HCT116 (cell line): Measurements from ENCODE around the gene CRIP2. TPM values are rescaled to one million over a fixed set of nuclear protein-coding genes. Genes with fewer than 3 reads are reported as not detected.

ENCODE experiments used
- ATAC-seq: fragments of 200-7000 bp; cut with Tn5 transposase; 2 replicates; pipeline ENCODE4 v1.9.1; 2020; ENCODE audit warnings: mild to moderate bottlenecking, moderate library complexity
- BruUV-seq: library from RNA; stranded (reverse); fragments of 400-500 nt; replicated peaks from 2 replicates; lab custom pipeline; 2021; lab: Mats Ljungman, UMichigan
- CTCF ChIA-PET: fragments of 300-600 bp; sonication (Branson Sonifier 250); formaldehyde crosslinking; loops from one replicate; lab custom pipeline; 2021; ENCODE audit warnings: antibody characterized with exemption; lab: Charles Lee
- POLR2A ChIA-PET: fragments of 300-600, 350-600 bp; sonication (Branson Sonifier 250); formaldehyde crosslinking; loops from one replicate; lab custom pipeline; 2021; ENCODE audit warnings: antibody characterized with exemption; lab: Charles Lee
- RAD21 ChIA-PET, 2 experiments: fragments of 300-600 bp; sonication (Branson Sonifier 250); formaldehyde crosslinking; loops; one replicate each; lab custom pipeline; 2023; ENCODE audit warnings: low total read pairs in 2 of 2; ENCODE audit not compliant: uncharacterized antibody in 2 of 2, unreplicated experiment in 2 of 2, low non-redundant PET in 1 of 2; lab: Charles Lee
- DNase-seq: peaks from one replicate; pipeline ENCODE4 v3.0.0-alpha.2; 2010; ENCODE audit warnings: low read depth, low spot score
- H2AFZ ChIP-seq: fragments of 200-600 bp; shearing (Covaris generic), sonication (generic); 2 replicates; pipeline ENCODE4 v1.6.1; 2017; ENCODE audit warnings: low read depth, mixed run types, mixed read lengths, antibody characterized with exemption, low read length; ENCODE audit not compliant: poor library complexity, severe bottlenecking
- H3K27ac ChIP-seq: 2 replicates; pipeline ENCODE4 v1.5.1; 2012; ENCODE audit warnings: low read depth, low read length
- H3K27me3 ChIP-seq: fragments of 200-600 bp; sonication (generic); 2 replicates; pipeline ENCODE4 v1.6.1; 2016; ENCODE audit warnings: mixed run types, low read length, mixed read lengths; ENCODE audit not compliant: insufficient read depth
- H3K36me3 ChIP-seq, 2 experiments: fragments of 200-500 bp in 1 of 2; fragments of 200-600 bp in 1 of 2; sonication (Bioruptor generic) in 1 of 2; sonication (generic) in 1 of 2; 2 replicates each; pipeline versions ENCODE4 v1.5.1 to v1.6.1; 2014 to 2016; ENCODE audit warnings: low read length in 2 of 2, inconsistent platforms in 1 of 2, mixed read lengths in 1 of 2, mixed run types in 1 of 2; ENCODE audit not compliant: insufficient read depth in 2 of 2, control insufficient read depth in 1 of 2
- H3K4me1 ChIP-seq, 2 experiments: fragments of 200-600 bp in 1 of 2; sonication (generic) in 1 of 2; 2 replicates each; pipeline versions ENCODE4 v1.5.1 to v1.6.1; 2012 to 2017; ENCODE audit warnings: low read length in 2 of 2, inconsistent platforms in 1 of 2, mild to moderate bottlenecking in 1 of 2, mixed read lengths in 1 of 2, mixed run types in 1 of 2, moderate library complexity in 1 of 2; ENCODE audit not compliant: insufficient read depth in 2 of 2, control insufficient read depth in 1 of 2
- H3K4me2 ChIP-seq: fragments of 200-600 bp; sonication (generic); 2 replicates; pipeline ENCODE4 v1.6.1; 2017; ENCODE audit warnings: mixed run types, low read length, mixed read lengths
- H3K4me3 ChIP-seq, 2 experiments: fragments of 200-600 bp in 1 of 2; sonication (generic) in 1 of 2; replicated peaks in 1 of 2; 2 replicates each; pipeline ENCODE4 v1.5.1; 2011 to 2016; ENCODE audit warnings: low read length in 2 of 2, control low read depth in 1 of 2, low read depth in 1 of 2, mild to moderate bottlenecking in 1 of 2, mixed read lengths in 1 of 2, mixed run types in 1 of 2
- H3K79me2 ChIP-seq: fragments of 200-600 bp; sonication (generic); 2 replicates; pipeline ENCODE4 v1.6.1; 2017; ENCODE audit warnings: mild to moderate bottlenecking, mixed run types, low read length, moderate library complexity, mixed read lengths; ENCODE audit not compliant: insufficient read depth
- H3K9ac ChIP-seq: fragments of 200-600 bp; sonication (generic); 2 replicates; pipeline ENCODE4 v1.6.1; 2016; ENCODE audit warnings: low read length, mixed read lengths
- H3K9me2 ChIP-seq: fragments of 200-600 bp; sonication (generic), shearing (Covaris generic); 2 replicates; pipeline ENCODE4 v1.6.1; 2017; ENCODE audit warnings: mixed run types, mild to moderate bottlenecking, moderate library complexity; ENCODE audit not compliant: insufficient read depth
- H3K9me3 ChIP-seq, 2 experiments: fragments of 200-500 bp in 1 of 2; fragments of 200-600 bp in 1 of 2; sonication (Bioruptor generic) in 1 of 2; sonication (generic) in 1 of 2; 2 replicates each; pipeline ENCODE4 v1.6.1; 2014 to 2017; ENCODE audit warnings: low read length in 2 of 2, mixed read lengths in 2 of 2, inconsistent platforms in 1 of 2, low read depth in 1 of 2, mild to moderate bottlenecking in 1 of 2, mixed run types in 1 of 2, moderate library complexity in 1 of 2; ENCODE audit not compliant: control insufficient read depth in 1 of 2, insufficient read depth in 1 of 2
- H4K20me1 ChIP-seq: fragments of 200-600 bp; sonication (generic), shearing (Covaris generic); 2 replicates; pipeline ENCODE4 v1.6.1; 2017; ENCODE audit warnings: mixed run types, mild to moderate bottlenecking, moderate library complexity; ENCODE audit not compliant: insufficient read depth
- ATF3 ChIP-seq: IDR thresholded peaks from 2 replicates; pipeline ENCODE4 v1.6.1; 2012
- CEBPB ChIP-seq: IDR thresholded peaks from 2 replicates; pipeline ENCODE4 v1.6.1; 2012; ENCODE audit warnings: low read depth
- EZH2 ChIP-seq: fragments of 200-600 bp; sonication (generic); IDR thresholded peaks from 2 replicates; pipeline ENCODE4 v1.6.1; 2017; ENCODE audit warnings: antibody characterized with exemption, mixed run types
- JUND ChIP-seq: IDR thresholded peaks from 2 replicates; pipeline ENCODE4 v1.6.1; 2012
- POLR2A ChIP-seq: IDR thresholded peaks from 2 replicates; pipeline ENCODE4 v1.7.0; 2011; ENCODE audit warnings: borderline replicate concordance; ENCODE audit not compliant: insufficient read depth, insufficient read length; ENCODE audit errors: extremely low read depth
- POLR2AphosphoS5 ChIP-seq: IDR thresholded peaks from 2 replicates; pipeline ENCODE4 v1.6.1; 2011; ENCODE audit warnings: mild to moderate bottlenecking, low read depth, low read length, moderate library complexity
- RAD21 ChIP-seq: IDR thresholded peaks from 2 replicates; pipeline ENCODE4 v1.6.1; 2012; ENCODE audit warnings: low read depth, mild to moderate bottlenecking
- SP1 ChIP-seq: IDR thresholded peaks from 2 replicates; pipeline ENCODE4 v1.6.1; 2012; ENCODE audit warnings: low read depth
- SRF ChIP-seq: IDR thresholded peaks from 2 replicates; pipeline ENCODE4 v1.6.1; 2012; ENCODE audit warnings: low read depth
- TCF7L2 ChIP-seq: IDR thresholded peaks from 2 replicates; pipeline ENCODE4 v1.7.0; 2011; ENCODE audit warnings: borderline replicate concordance, inconsistent platforms; ENCODE audit not compliant: insufficient read depth, insufficient read length; ENCODE audit errors: extremely low read depth
- YY1 ChIP-seq: IDR thresholded peaks from 2 replicates; pipeline ENCODE4 v1.6.1; 2011; ENCODE audit warnings: low read length, low read depth, moderate library complexity, mild to moderate bottlenecking; ENCODE audit not compliant: insufficient replicate concordance; ENCODE audit errors: extremely low read depth
- ZBTB33 ChIP-seq: IDR thresholded peaks from 2 replicates; pipeline ENCODE4 v1.6.1; 2011; ENCODE audit warnings: mild to moderate bottlenecking, low read length, moderate library complexity; ENCODE audit not compliant: insufficient replicate concordance; ENCODE audit errors: extremely low read depth
- ZFX ChIP-seq: fragments of 450-650 bp; IDR thresholded peaks from 2 replicates; pipeline ENCODE4 v1.6.1; 2017
- ZNF274 ChIP-seq: fragments of 200-500 bp; sonication (Bioruptor generic); IDR thresholded peaks from 2 replicates; pipeline ENCODE4 v1.6.1; 2014; ENCODE audit warnings: mild to moderate bottlenecking, low read depth, low read length, inconsistent platforms
- intact Hi-C: fragments of 100-400 bp; cut with micrococcal nuclease; formaldehyde crosslinking; loops from 2 replicates; pipeline ENCODE4 v1.10.0; 2022
- total RNA-seq: library from RNA; stranded (reverse); gene quantifications from one replicate; pipeline ENCODE4 v1.2.1, GENCODE V29; 2021; ENCODE audit not compliant: unreplicated experiment
- TF ChIP-seq, protein P1 (sequence below): IDR thresholded peaks from 2 replicates; pipeline ENCODE4 v1.6.1; 2012

Gene CRIP2
- total RNA-seq, 1 experiment from 2014 or later, result 31.1 TPM

DNA sequence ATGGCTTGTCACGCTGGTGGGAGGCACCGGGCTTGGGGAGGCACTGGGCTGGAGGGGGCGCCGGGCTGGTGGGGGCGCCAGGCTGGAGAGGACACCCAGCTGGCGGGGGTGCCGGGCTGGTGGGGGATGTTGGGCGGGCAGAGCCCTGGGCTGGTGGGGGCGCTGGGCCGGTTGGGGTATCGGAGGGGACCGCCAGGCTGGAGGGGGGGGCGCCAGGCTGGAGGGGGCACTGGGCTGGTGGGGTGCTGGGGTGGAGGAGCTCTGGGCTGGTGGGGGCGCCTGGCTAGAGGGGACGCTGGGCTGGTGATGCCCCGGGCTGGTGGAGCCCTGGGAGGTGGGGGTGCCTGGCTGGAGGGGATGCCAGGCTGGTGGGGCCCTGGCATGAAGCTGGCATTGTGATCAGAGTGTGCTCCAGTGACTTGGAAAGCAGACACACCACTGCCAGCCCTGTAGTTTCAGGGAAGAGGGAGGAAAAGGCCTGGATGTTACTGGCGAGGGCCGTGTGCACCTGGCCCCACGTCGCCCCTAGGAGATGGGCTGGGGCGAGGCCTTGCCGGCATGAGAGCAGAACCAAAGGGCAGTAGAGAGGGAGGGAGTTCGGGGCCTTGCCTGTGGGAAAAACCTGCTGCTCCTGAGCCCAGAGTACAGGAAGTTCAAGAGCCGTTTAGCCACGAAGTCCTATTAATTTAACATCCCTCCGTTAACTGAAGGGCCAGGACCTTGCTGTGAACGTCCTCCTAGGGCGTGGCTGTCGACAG, 29.5 kb downstream of the CRIP2 start:
- Histone ChIP-seq H4K20me1 (no peaks in the 10 kb centered on the region), H3K9ac (no peak overlapping the region), H2AFZ (no peak overlapping the region), H3K27me3 (no peaks in the 10 kb centered on the region), H3K27ac (no peak overlapping the region), H3K36me3 (no peaks in the 10 kb centered on the region), H3K9me3 (no peaks in the 10 kb centered on the region), H3K4me1 (no peaks in the 10 kb centered on the region), H3K4me3 (no peak overlapping the region), H3K79me2 (no peaks in the 10 kb centered on the region), H3K9me2 (no peaks in the 10 kb centered on the region), H3K4me2 (no peak overlapping the region)
- no peak for ATAC-seq
- intact Hi-C loops, result no loop called here
- TF ChIP-seq ZFX, result no peak
- TF ChIP-seq CEBPB, result no peak
- TF ChIP-seq SRF, result no peak
- no peak for TF ChIP-seq SP1
- no peak for TF ChIP-seq ZBTB33
- no peak for TF ChIP-seq ZNF274
- TF ChIP-seq, protein P1, sequence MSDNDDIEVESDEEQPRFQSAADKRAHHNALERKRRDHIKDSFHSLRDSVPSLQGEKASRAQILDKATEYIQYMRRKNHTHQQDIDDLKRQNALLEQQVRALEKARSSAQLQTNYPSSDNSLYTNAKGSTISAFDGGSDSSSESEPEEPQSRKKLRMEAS, result no peak
- no peak for TF ChIP-seq TCF7L2
- no peak for TF ChIP-seq ATF3
- no peak for TF ChIP-seq POLR2AphosphoS5
- no peak for TF ChIP-seq POLR2A
- TF ChIP-seq RAD21, result no peak
- TF ChIP-seq YY1, result no peak
- no peak for TF ChIP-seq JUND
- TF ChIP-seq EZH2, result no peak
- DNase-seq, result no peak
- POLR2A ChIA-PET, result no interaction called here
- no TSS peak for BruUV-seq
- RAD21 ChIA-PET, result no interaction called here
- CTCF ChIA-PET, result no interaction called here
